A549 (cell line): Measurements from ENCODE around the gene ITIH3. TPM values are rescaled to one million over a fixed set of nuclear protein-coding genes. Genes with fewer than 3 reads are reported as not detected.

Source experiments
- ATAC-seq, 2 experiments: fragments of 200-7000 bp in 1 of 2; fragments of >200 bp in 1 of 2; cut with Nextera tagmentation in 1 of 2; cut with Tn5 transposase in 1 of 2; 3 replicates each; pipeline versions ENCODE4 v1.8.0 to v1.9.1; 2018 to 2020; ENCODE audit warnings: mild to moderate bottlenecking in 1 of 2, moderate library complexity in 1 of 2
- CTCF ChIA-PET: fragments of 300-600 bp; sonication (Branson Sonifier 250); formaldehyde crosslinking; extraction: SDS; loops from one replicate; lab custom pipeline; 2021; ENCODE audit warnings: antibody characterized with exemption, inconsistent platforms; lab: Yijun Ruan, JAX
- POLR2A ChIA-PET: fragments of 350-600 bp; formaldehyde crosslinking; extraction: SDS; loops from one replicate; lab custom pipeline; 2021; ENCODE audit warnings: antibody characterized with exemption, inconsistent platforms; lab: Yijun Ruan, JAX
- DNase-seq, 2 experiments: peaks; one replicate each; pipeline versions ENCODE4 v3.0.0 to v3.0.0-alpha.2; 2011 to 2016; ENCODE audit warnings: low read depth in 1 of 2, low spot score in 1 of 2
- FAIRE-seq: peaks from 2 replicates; lab custom pipeline; 2011; peaks lifted over from hg19 to GRCh38; lab: Jason Lieb, UNC
- H3K27ac ChIP-seq, 2 experiments: fragments of >200 bp; sonication (Bioruptor Twin); formaldehyde crosslinking; 3 replicates each; pipeline ENCODE4 v1.5.1; 2016 to 2017
- H3K4me1 ChIP-seq: fragments of >200 bp; sonication (Bioruptor Twin); formaldehyde crosslinking; 3 replicates; pipeline ENCODE4 v1.6.1; 2016
- H3K4me2 ChIP-seq: fragments of >200 bp; sonication (Bioruptor Twin); formaldehyde crosslinking; 3 replicates; pipeline ENCODE4 v1.6.1; 2016
- H3K4me3 ChIP-seq: fragments of >200 bp; sonication (Bioruptor Twin); formaldehyde crosslinking; 3 replicates; pipeline ENCODE4 v1.5.1; 2016
- H3K9me3 ChIP-seq: fragments of >200 bp; sonication (Bioruptor Twin); formaldehyde crosslinking; 3 replicates; pipeline ENCODE4 v1.6.1; 2016
- BCL3 ChIP-seq: fragments of >200 bp; sonication (Bioruptor Twin); formaldehyde crosslinking; IDR thresholded peaks from 3 replicates; pipeline ENCODE4 v1.6.1; 2016
- CTCF ChIP-seq: fragments of >200 bp; sonication (Bioruptor Twin); formaldehyde crosslinking; IDR thresholded peaks from 3 replicates; pipeline ENCODE4 v1.5.1; 2016
- EP300 ChIP-seq, 2 experiments: fragments of >200 bp; sonication (Bioruptor Twin); formaldehyde crosslinking; IDR thresholded peaks; 2 replicates in 1 of 2; 3 replicates in 1 of 2; pipeline ENCODE4 v1.6.1; 2016 to 2017
- ESRRA ChIP-seq: fragments of 150-350 bp; IDR thresholded peaks from 2 replicates; pipeline ENCODE4 v1.6.1; 2014; ENCODE audit warnings: mild to moderate bottlenecking, low read length, borderline replicate concordance
- FOXS1 ChIP-seq: fragments of 250-450 bp; sonication (Bioruptor Pico); IDR thresholded peaks from 2 replicates; pipeline ENCODE4 v1.5.0; 2020; ENCODE audit warnings: mild to moderate bottlenecking, moderate library complexity
- GATA3 ChIP-seq: IDR thresholded peaks from 2 replicates; pipeline ENCODE4 v1.6.1; 2012; ENCODE audit warnings: borderline replicate concordance
- HDAC2 ChIP-seq: fragments of 200-600 bp; sonication (generic); IDR thresholded peaks from 2 replicates; pipeline ENCODE4 v1.6.1; 2016
- HOXB13 ChIP-seq: fragments of 250-450 bp; sonication (Bioruptor Pico); IDR thresholded peaks from 2 replicates; pipeline ENCODE4 v1.5.0; 2020; ENCODE audit warnings: low read depth, mild to moderate bottlenecking, moderate library complexity
- MAZ ChIP-seq: fragments of 150-350 bp; IDR thresholded peaks from 2 replicates; pipeline ENCODE4 v1.6.1; 2014; ENCODE audit warnings: antibody characterized with exemption, low read depth, low read length, borderline replicate concordance
- MYC ChIP-seq: IDR thresholded peaks from 2 replicates; pipeline ENCODE4 v1.6.1; 2012; ENCODE audit warnings: mild to moderate bottlenecking, inconsistent platforms, low read length, improper control_type of control experiment, borderline replicate concordance
- NPAS2 ChIP-seq: fragments of 250-450 bp; sonication (Bioruptor Pico); IDR thresholded peaks from 2 replicates; pipeline ENCODE4 v1.8.0; 2022; ENCODE audit warnings: mild to moderate bottlenecking, moderate library complexity, borderline replicate concordance
- NR3C1 ChIP-seq: fragments of >200 bp; sonication (Bioruptor Twin); formaldehyde crosslinking; IDR thresholded peaks from 3 replicates; pipeline ENCODE4 v1.6.1; 2017
- PHF8 ChIP-seq: fragments of 200-600 bp; sonication (generic); IDR thresholded peaks from 2 replicates; pipeline ENCODE4 v1.6.1; 2016; ENCODE audit warnings: low read depth, mild to moderate bottlenecking, antibody characterized with exemption, moderate library complexity, borderline replicate concordance
- RAD21 ChIP-seq, 2 experiments: fragments of >200 bp in 1 of 2; sonication (Bioruptor Twin) in 1 of 2; formaldehyde crosslinking in 1 of 2; IDR thresholded peaks in 1 of 2; conservative IDR thresholded peaks in 1 of 2; 2 replicates in 1 of 2; 3 replicates in 1 of 2; pipeline ENCODE4 v1.6.1; 2012 to 2018; ENCODE audit warnings: inconsistent platforms in 1 of 2
- RCOR1 ChIP-seq: fragments of 150-350 bp; IDR thresholded peaks from 2 replicates; pipeline ENCODE4 v1.6.1; 2014; ENCODE audit warnings: antibody characterized with exemption, low read length, low read depth
- REST ChIP-seq: fragments of 200-600 bp; sonication (generic); IDR thresholded peaks from 2 replicates; pipeline ENCODE4 v1.6.1; 2016; ENCODE audit warnings: antibody characterized with exemption, mild to moderate bottlenecking, moderate library complexity
- SMC3 ChIP-seq: fragments of >200 bp; sonication (Bioruptor Twin); formaldehyde crosslinking; IDR thresholded peaks from 3 replicates; pipeline ENCODE4 v1.6.1; 2018; ENCODE audit warnings: inconsistent platforms
- TFCP2L1 ChIP-seq: fragments of 250-450 bp; sonication (Bioruptor Pico); IDR thresholded peaks from 2 replicates; pipeline ENCODE4 v1.5.0; 2021; ENCODE audit warnings: mild to moderate bottlenecking
- TP53 ChIP-seq: fragments of 250-450 bp; sonication (Bioruptor Pico); IDR thresholded peaks from 2 replicates; pipeline ENCODE4 v1.5.0; 2021; ENCODE audit warnings: mild to moderate bottlenecking, moderate library complexity
- WGBS: methylation state at CpG from one replicate; pipeline ENCODE4 v1.1.6; 2017; ENCODE audit errors: missing lambda C conversion rate; 5-methylcytosine and 5-hydroxymethylcytosine counted together
- polyA plus RNA-seq, 4 experiments: library from polyadenylated mRNA; depleted of rRNA in 3 of 4; stranded (reverse); fragments of >200 nt; fragmentation: RNase III in 1 of 4; extraction: RNeasy Plus Mini Kit Qiagen cat#74134 plus additional on column Dnase treatment in 1 of 4; gene quantifications; 2 replicates in 3 of 4; 3 replicates in 1 of 4; pipeline ENCODE4 v1.2.3, GENCODE V29; 2011 to 2017

The ITIH3 gene
- polyA plus RNA-seq, 2 of the 4 experiments (the other 2 are of a cell fraction), result 0.09 TPM; not detected in 1

- no peak overlapping the region for H3K27ac ChIP-seq
- DNase-seq (no peak), FAIRE-seq (no peak), ATAC-seq (no peak)
- TF ChIP-seq HOXB13 (CRISPR knock-in tag) (no peak), PHF8 (no peak), NPAS2 (CRISPR knock-in tag) (no peak), HDAC2 (no peak), EP300 (IDR thresholded peaks at IDR 0.05) (no peak), TP53 (CRISPR knock-in tag) (no peak), RAD21 (conservative IDR thresholded peaks at IDR 0.05 in 1 of 2, IDR thresholded peaks at IDR 0.05 in 1 of 2) (no peak), RCOR1 (no peak), FOXS1 (no peak), MYC (no peak), NR3C1 (no peak), REST (no peak), MAZ (no peak), GATA3 (no peak), SMC3 (no peak), CTCF (no peak), ESRRA (no peak), BCL3 (no peak), TFCP2L1 (CRISPR knock-in tag) (no peak)
- H3K4me3 ChIP-seq, result no peak overlapping the region
- CTCF ChIA-PET, result interaction anchor here (1.1 to 3.0 kb wide), 3 partner anchors 8 to 11 kb away, joined by 3 to 10 read pairs (median 3); no protein-coding TSS in a partner anchor
- no peak overlapping the region for H3K4me2 ChIP-seq
- no peaks in the 10 kb centered on the region for H3K4me1 ChIP-seq
- POLR2A ChIA-PET, result no interaction called here
- H3K9me3 ChIP-seq, result no peaks in the 10 kb centered on the region
- WGBS, result 81% methylated on average over 23 of the region's 23 CpGs
Observed at GRCh38 chr3:52839892-52840545, 45.4 kb downstream of the ITIH3 start.
